ENCODE data around the gene ADAMTSL3.

Gene ADAMTSL3

GRCh38 chr15:83928392-83928734 lies 274.4 kb downstream of the ADAMTSL3 start:
- Histone ChIP-seq H3K4ac (ENCODE audit: low read length) (no peak overlapping the region), H2BK12ac (ENCODE audit: low read length) (no peak overlapping the region), H3K14ac (ENCODE audit: low read length) (no peak overlapping the region), H2AFZ (ENCODE audit: low read length) (no peak overlapping the region), H3K4me2 (ENCODE audit: insufficient read depth, low read length, poor library complexity, severe bottlenecking) (no peak overlapping the region), H3K27ac (replicated peaks; ENCODE audit: low read length) (no peak overlapping the region), H3K4me3 (ENCODE audit: low read length in 2 of 2) (no peak overlapping the region), H3K4me1 (ENCODE audit: control insufficient read depth in 2 of 2, insufficient read depth in 1 of 2, low read depth in 1 of 2, low read length in 2 of 2) (peaks cover 0 to 3% of the 10 kb centered on the region in 2 donors), H3K79me1 (ENCODE audit: low read depth, low read length) (no peaks in the 10 kb centered on the region), H3K23ac (ENCODE audit: low read depth, low read length, poor library complexity) (no peak overlapping the region), H3K9ac (ENCODE audit: low read depth, low read length, poor library complexity) (no peak overlapping the region), H4K91ac (ENCODE audit: low read depth, low read length, poor library complexity) (no peak overlapping the region), H4K8ac (ENCODE audit: low read depth, low read length) (no peak overlapping the region), H3K27me3 (ENCODE audit: control insufficient read depth in 3 of 3, insufficient read depth in 3 of 3, low read depth in 1 of 3, low read length in 3 of 3) (peaks cover 0 to 5% (median 0%) of the 10 kb centered on the region in 3 experiments), H3K9me3 (replicated peaks in 1 of 2; ENCODE audit: control insufficient read depth in 2 of 2, insufficient read depth in 1 of 2, low read depth in 1 of 2, low read length in 2 of 2) (no peaks in the 10 kb centered on the region), H3K36me3 (replicated peaks in 1 of 2; ENCODE audit: control insufficient read depth in 2 of 2, insufficient read depth in 2 of 2, low read length in 2 of 2) (no peaks in the 10 kb centered on the region), H2BK15ac (ENCODE audit: low read length) (no peak overlapping the region), H2AK5ac (ENCODE audit: low read depth, low read length) (no peak overlapping the region), H2BK5ac (ENCODE audit: low read length) (no peak overlapping the region), H3K18ac (ENCODE audit: low read length) (no peak overlapping the region), H2BK120ac (ENCODE audit: low read depth, low read length) (no peak overlapping the region)
- DNase-seq (ENCODE audit: low spot score): no peak
- WGBS, 2 donors (ENCODE audit: extremely low coverage in 2 of 2, insufficient read length in 2 of 2, insufficient replicate concordance in 1 of 2): no CpG with 5 or more reads among the region's 1 CpG

DNA sequence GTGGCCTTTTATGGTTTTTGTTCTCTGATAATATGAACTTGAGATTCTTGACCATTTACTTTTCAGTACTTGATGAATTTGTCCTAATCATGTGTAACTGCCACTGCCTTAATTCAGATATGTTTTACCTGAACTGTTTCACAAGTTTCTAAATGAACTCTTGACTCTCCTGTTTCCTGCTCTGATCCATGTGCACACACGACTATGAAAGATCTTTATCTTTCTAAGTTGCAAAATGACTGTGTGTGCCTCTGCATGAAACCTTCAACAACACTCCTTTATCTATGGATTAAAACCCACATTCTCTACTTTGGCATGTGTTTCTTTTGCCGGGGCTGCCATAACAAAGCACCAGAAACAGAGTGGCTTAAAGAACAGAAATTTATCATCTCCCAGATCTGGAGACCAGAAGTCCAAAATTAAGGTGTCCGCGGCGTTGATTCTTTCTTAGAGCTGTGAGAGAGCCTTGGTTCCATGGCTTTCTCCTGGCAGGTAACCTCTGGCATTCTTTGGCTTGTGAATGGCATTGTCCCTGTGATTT lies 275.0 kb downstream of the ADAMTSL3 start:
- Histone ChIP-seq H3K4ac (ENCODE audit: low read length) (no peak overlapping the region), H3K23ac (ENCODE audit: low read depth, low read length, poor library complexity) (no peak overlapping the region), H3K27me3 (ENCODE audit: control insufficient read depth in 3 of 3, insufficient read depth in 3 of 3, low read depth in 1 of 3, low read length in 3 of 3) (peaks cover 0 to 5% (median 0%) of the 10 kb centered on the region in 3 experiments), H2BK120ac (ENCODE audit: low read depth, low read length) (no peak overlapping the region), H3K4me2 (ENCODE audit: insufficient read depth, low read length, poor library complexity, severe bottlenecking) (no peak overlapping the region), H2BK12ac (ENCODE audit: low read length) (no peak overlapping the region), H2AFZ (ENCODE audit: low read length) (no peak overlapping the region), H3K4me1 (ENCODE audit: control insufficient read depth in 2 of 2, insufficient read depth in 1 of 2, low read depth in 1 of 2, low read length in 2 of 2) (peaks cover 0 to 3% of the 10 kb centered on the region in 2 donors), H4K8ac (ENCODE audit: low read depth, low read length) (no peak overlapping the region), H3K18ac (ENCODE audit: low read length) (no peak overlapping the region), H3K79me1 (ENCODE audit: low read depth, low read length) (no peaks in the 10 kb centered on the region), H3K9me3 (replicated peaks in 1 of 2; ENCODE audit: control insufficient read depth in 2 of 2, insufficient read depth in 1 of 2, low read depth in 1 of 2, low read length in 2 of 2) (peaks cover 0 to 2% of the 10 kb centered on the region in 2 donors), H3K14ac (ENCODE audit: low read length) (no peak overlapping the region), H4K91ac (ENCODE audit: low read depth, low read length, poor library complexity) (no peak overlapping the region), H2AK5ac (ENCODE audit: low read depth, low read length) (no peak overlapping the region), H3K27ac (replicated peaks; ENCODE audit: low read length) (no peak overlapping the region), H2BK5ac (ENCODE audit: low read length) (no peak overlapping the region), H3K36me3 (replicated peaks in 1 of 2; ENCODE audit: control insufficient read depth in 2 of 2, insufficient read depth in 2 of 2, low read length in 2 of 2) (no peaks in the 10 kb centered on the region), H3K9ac (ENCODE audit: low read depth, low read length, poor library complexity) (no peak overlapping the region), H2BK15ac (ENCODE audit: low read length) (no peak overlapping the region), H3K4me3 (ENCODE audit: low read length in 2 of 2) (no peak overlapping the region)
- no peak for DNase-seq (ENCODE audit: low spot score)
- no CpG with 5 or more reads among the region's 5 CpGs for WGBS, 2 donors (ENCODE audit: extremely low coverage in 2 of 2, insufficient read length in 2 of 2, insufficient replicate concordance in 1 of 2)

- H3K36me3 ChIP-seq (replicated peaks in 1 of 2; ENCODE audit: control insufficient read depth in 2 of 2, insufficient read depth in 2 of 2, low read length in 2 of 2): no peaks in the 10 kb centered on the region
- no peak overlapping the region for H4K91ac ChIP-seq (ENCODE audit: low read depth, low read length, poor library complexity)
- WGBS, 2 donors (ENCODE audit: extremely low coverage in 2 of 2, insufficient read length in 2 of 2, insufficient replicate concordance in 1 of 2): no CpG with 5 or more reads among the region's 1 CpG
- H3K4me2 ChIP-seq (ENCODE audit: insufficient read depth, low read length, poor library complexity, severe bottlenecking): no peak overlapping the region
- peaks cover 0 to 5% (median 0%) of the 10 kb centered on the region in 3 experiments for H3K27me3 ChIP-seq (ENCODE audit: control insufficient read depth in 3 of 3, insufficient read depth in 3 of 3, low read depth in 1 of 3, low read length in 3 of 3)
- H3K18ac ChIP-seq (ENCODE audit: low read length): no peak overlapping the region
- no peak overlapping the region for H2AK5ac ChIP-seq (ENCODE audit: low read depth, low read length)
- no peak overlapping the region for H2BK120ac ChIP-seq (ENCODE audit: low read depth, low read length)
- no peak overlapping the region for H3K4me3 ChIP-seq (ENCODE audit: low read length in 2 of 2)
- H3K4ac ChIP-seq (ENCODE audit: low read length): no peak overlapping the region
- no peak overlapping the region for H3K14ac ChIP-seq (ENCODE audit: low read length)
- no peak overlapping the region for H4K8ac ChIP-seq (ENCODE audit: low read depth, low read length)
- H3K4me1 ChIP-seq (ENCODE audit: control insufficient read depth in 2 of 2, insufficient read depth in 1 of 2, low read depth in 1 of 2, low read length in 2 of 2): peaks cover 0 to 3% of the 10 kb centered on the region in 2 donors
- H3K27ac ChIP-seq (replicated peaks; ENCODE audit: low read length): no peak overlapping the region
- H2AFZ ChIP-seq (ENCODE audit: low read length): no peak overlapping the region
- peaks cover 0 to 4% of the 10 kb centered on the region in 2 donors for H3K9me3 ChIP-seq (replicated peaks in 1 of 2; ENCODE audit: control insufficient read depth in 2 of 2, insufficient read depth in 1 of 2, low read depth in 1 of 2, low read length in 2 of 2)
- no peak for DNase-seq (ENCODE audit: low spot score)
- no peak overlapping the region for H3K9ac ChIP-seq (ENCODE audit: low read depth, low read length, poor library complexity)
- no peak overlapping the region for H3K23ac ChIP-seq (ENCODE audit: low read depth, low read length, poor library complexity)
- H2BK15ac ChIP-seq (ENCODE audit: low read length): no peak overlapping the region
- H2BK5ac ChIP-seq (ENCODE audit: low read length): no peak overlapping the region
- H2BK12ac ChIP-seq (ENCODE audit: low read length): no peak overlapping the region
- no peaks in the 10 kb centered on the region for H3K79me1 ChIP-seq (ENCODE audit: low read depth, low read length)
These were observed 275.7 kb downstream of the ADAMTSL3 start for GRCh38 chr15:83929619-83930018.

DNA sequence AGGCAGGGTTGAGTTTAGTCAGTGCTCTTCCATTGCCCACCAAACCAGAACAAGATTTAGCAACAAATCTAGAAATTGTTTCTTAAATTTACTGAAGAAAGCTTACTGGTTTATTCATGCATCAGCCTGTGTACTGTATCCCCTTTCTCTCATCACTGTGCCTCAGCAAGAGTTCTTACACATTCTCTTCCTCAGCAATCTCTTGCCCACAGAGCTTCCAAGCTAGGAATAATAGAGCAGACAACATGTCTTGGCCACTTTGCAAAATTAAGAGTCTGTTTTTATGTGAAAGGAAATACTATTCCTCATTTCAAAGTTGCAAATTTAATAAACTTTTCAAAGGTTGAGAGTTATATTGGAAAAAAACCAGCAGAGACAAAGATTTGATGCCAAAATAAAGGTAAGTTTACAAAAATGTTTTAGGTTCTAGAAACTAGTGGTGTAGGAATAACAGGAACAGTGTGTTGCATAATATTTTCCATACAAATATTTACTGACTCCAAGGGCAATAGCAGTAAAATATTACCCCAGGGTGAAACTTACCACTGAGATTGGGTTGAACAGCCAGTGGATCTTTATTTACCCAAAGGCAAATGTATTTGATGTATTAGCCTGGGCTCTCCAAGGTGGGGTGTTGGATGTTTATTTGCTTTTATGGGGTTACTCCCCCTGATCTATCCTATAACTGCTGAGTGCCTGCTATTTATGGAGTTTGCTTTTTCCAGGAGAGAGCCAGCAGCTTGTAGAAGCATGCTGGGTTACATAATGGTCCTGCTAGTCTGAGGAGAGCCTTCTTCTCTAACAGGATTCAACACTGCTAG lies 276.7 kb downstream of the ADAMTSL3 start:
- Histone ChIP-seq H3K9ac (ENCODE audit: low read depth, low read length, poor library complexity) (no peak overlapping the region), H2AFZ (ENCODE audit: low read length) (no peak overlapping the region), H2BK15ac (ENCODE audit: low read length) (no peak overlapping the region), H2BK5ac (ENCODE audit: low read length) (no peak overlapping the region), H3K4me2 (ENCODE audit: insufficient read depth, low read length, poor library complexity, severe bottlenecking) (no peak overlapping the region), H3K36me3 (replicated peaks in 1 of 2; ENCODE audit: control insufficient read depth in 2 of 2, insufficient read depth in 2 of 2, low read length in 2 of 2) (no peaks in the 10 kb centered on the region), H2BK12ac (ENCODE audit: low read length) (no peak overlapping the region), H4K8ac (ENCODE audit: low read depth, low read length) (no peak overlapping the region), H3K4ac (ENCODE audit: low read length) (no peak overlapping the region), H3K27ac (replicated peaks; ENCODE audit: low read length) (no peak overlapping the region), H2AK5ac (ENCODE audit: low read depth, low read length) (no peak overlapping the region), H3K23ac (ENCODE audit: low read depth, low read length, poor library complexity) (no peak overlapping the region), H3K14ac (ENCODE audit: low read length) (no peak overlapping the region), H3K18ac (ENCODE audit: low read length) (no peak overlapping the region), H4K91ac (ENCODE audit: low read depth, low read length, poor library complexity) (no peak overlapping the region), H3K79me1 (ENCODE audit: low read depth, low read length) (no peaks in the 10 kb centered on the region), H2BK120ac (ENCODE audit: low read depth, low read length) (no peak overlapping the region), H3K27me3 (ENCODE audit: control insufficient read depth in 3 of 3, insufficient read depth in 3 of 3, low read depth in 1 of 3, low read length in 3 of 3) (no peaks in the 10 kb centered on the region), H3K4me1 (ENCODE audit: control insufficient read depth in 2 of 2, insufficient read depth in 1 of 2, low read depth in 1 of 2, low read length in 2 of 2) (peaks cover 0 to 3% of the 10 kb centered on the region in 2 donors), H3K4me3 (ENCODE audit: low read length in 2 of 2) (no peak overlapping the region), H3K9me3 (replicated peaks in 1 of 2; ENCODE audit: control insufficient read depth in 2 of 2, insufficient read depth in 1 of 2, low read depth in 1 of 2, low read length in 2 of 2) (peaks cover 0 to 4% of the 10 kb centered on the region in 2 donors)
- DNase-seq (ENCODE audit: low spot score): no peak
